Sigmoid colon (tissue), 4 donors: ENCODE measurements around the gene QKI.

Experiments used
- EP300 ChIP-seq, 4 donors: sonication (generic); formaldehyde crosslinking; IDR thresholded peaks; one replicate each; pipeline ENCODE4 v1.6.1; 2017; ENCODE audit warnings: antibody characterized with exemption in 4 of 4
- POLR2A ChIP-seq, 2 donors: fragments of 450-650 bp; IDR thresholded peaks; one replicate each; pipeline ENCODE4 v1.6.1; 2016; ENCODE audit warnings: antibody characterized with exemption in 2 of 2, mild to moderate bottlenecking in 2 of 2, moderate library complexity in 2 of 2
- POLR2AphosphoS5 ChIP-seq, 4 donors: sonication (generic); formaldehyde crosslinking; IDR thresholded peaks; one replicate each; pipeline ENCODE4 v1.6.1; 2017; ENCODE audit warnings: antibody characterized with exemption in 4 of 4
- TF ChIP-seq, protein P1 (sequence below), 4 experiments: fragments of 450-650 bp in 3 of 4; fragments of 200-600 bp in 1 of 4; IDR thresholded peaks; one replicate each; pipeline ENCODE4 v1.5.1; 2016 to 2019; ENCODE audit warnings: antibody characterized with exemption in 4 of 4, mild to moderate bottlenecking in 3 of 4, moderate library complexity in 2 of 4

DNA sequence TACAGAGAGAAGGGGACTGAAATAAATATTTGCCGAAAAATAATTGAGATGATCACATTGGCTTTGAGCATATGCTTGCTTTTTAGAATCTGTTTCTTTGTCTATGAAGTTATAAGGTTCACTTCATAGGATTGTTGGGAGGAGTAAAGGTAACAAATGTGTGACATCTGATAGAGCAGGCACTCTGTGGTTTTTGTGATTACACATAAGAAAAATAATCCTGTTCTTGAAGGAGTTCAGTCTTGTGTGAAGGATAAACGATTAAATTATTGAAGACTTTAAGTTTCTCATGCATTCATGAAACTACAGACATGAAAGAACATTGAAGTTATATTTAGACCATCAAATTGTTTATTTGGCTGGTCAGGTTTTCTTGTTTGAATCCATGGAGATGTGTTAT lies 45.0 kb downstream of the QKI start:
- TF ChIP-seq, protein P1, sequence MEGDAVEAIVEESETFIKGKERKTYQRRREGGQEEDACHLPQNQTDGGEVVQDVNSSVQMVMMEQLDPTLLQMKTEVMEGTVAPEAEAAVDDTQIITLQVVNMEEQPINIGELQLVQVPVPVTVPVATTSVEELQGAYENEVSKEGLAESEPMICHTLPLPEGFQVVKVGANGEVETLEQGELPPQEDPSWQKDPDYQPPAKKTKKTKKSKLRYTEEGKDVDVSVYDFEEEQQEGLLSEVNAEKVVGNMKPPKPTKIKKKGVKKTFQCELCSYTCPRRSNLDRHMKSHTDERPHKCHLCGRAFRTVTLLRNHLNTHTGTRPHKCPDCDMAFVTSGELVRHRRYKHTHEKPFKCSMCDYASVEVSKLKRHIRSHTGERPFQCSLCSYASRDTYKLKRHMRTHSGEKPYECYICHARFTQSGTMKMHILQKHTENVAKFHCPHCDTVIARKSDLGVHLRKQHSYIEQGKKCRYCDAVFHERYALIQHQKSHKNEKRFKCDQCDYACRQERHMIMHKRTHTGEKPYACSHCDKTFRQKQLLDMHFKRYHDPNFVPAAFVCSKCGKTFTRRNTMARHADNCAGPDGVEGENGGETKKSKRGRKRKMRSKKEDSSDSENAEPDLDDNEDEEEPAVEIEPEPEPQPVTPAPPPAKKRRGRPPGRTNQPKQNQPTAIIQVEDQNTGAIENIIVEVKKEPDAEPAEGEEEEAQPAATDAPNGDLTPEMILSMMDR (IDR thresholded peaks at IDR 0.05): no peak
- TF ChIP-seq POLR2A (IDR thresholded peaks at IDR 0.05): no peak
- no peak for TF ChIP-seq EP300 (IDR thresholded peaks at IDR 0.05)
- TF ChIP-seq POLR2AphosphoS5 (IDR thresholded peaks at IDR 0.05): no peak
